HG03135 (cell line): ENCODE measurements around the gene AFAP1.

Experiments
- ATAC-seq: cut with Tn5 transposase; IDR thresholded peaks from one replicate; pipeline ENCODE4 v1.9.1; 2021; ENCODE audit warnings: mild to moderate bottlenecking, moderate library complexity; ENCODE audit not compliant: unreplicated experiment

Gene AFAP1

GRCh38 chr4:7741946-7742806 lies 197.5 kb downstream of the AFAP1 start:
- no peak for ATAC-seq

GRCh38 chr4:7740866-7741525 lies 198.7 kb downstream of the AFAP1 start:
- no peak for ATAC-seq

- ATAC-seq = no peak
These were observed 199.5 kb downstream of the AFAP1 start for GRCh38 chr4:7739918-7740865.

- ATAC-seq = no peak
These were observed 200.4 kb downstream of the AFAP1 start for GRCh38 chr4:7739077-7739917.

- ATAC-seq = no peak
These were observed 201.1 kb downstream of the AFAP1 start for GRCh38 chr4:7738458-7739076.

- no peak for ATAC-seq
These were observed 201.8 kb downstream of the AFAP1 start for GRCh38 chr4:7737752-7738457.

GRCh38 chr4:7737268-7737645 lies 202.4 kb downstream of the AFAP1 start:
- ATAC-seq = no peak

- no peak for ATAC-seq
These were observed 203.0 kb downstream of the AFAP1 start for GRCh38 chr4:7736436-7737267.

GRCh38 chr4:7735961-7736360 lies 203.7 kb downstream of the AFAP1 start:
- ATAC-seq = no peak

- ATAC-seq = no peak
These were observed 204.3 kb downstream of the AFAP1 start for GRCh38 chr4:7735395-7735794.

- no peak for ATAC-seq
These were observed 204.9 kb downstream of the AFAP1 start for GRCh38 chr4:7734651-7735260.

GRCh38 chr4:7733801-7734650 lies 205.6 kb downstream of the AFAP1 start:
- ATAC-seq = no peak

GRCh38 chr4:7733201-7733600 lies 206.5 kb downstream of the AFAP1 start:
- no peak for ATAC-seq

GRCh38 chr4:7732263-7732662 lies 207.4 kb downstream of the AFAP1 start:
- ATAC-seq = no peak

GRCh38 chr4:7731437-7731836 lies 208.2 kb downstream of the AFAP1 start:
- ATAC-seq = no peak

GRCh38 chr4:7727749-7728148 lies 211.9 kb downstream of the AFAP1 start:
- ATAC-seq = no peak
